Measurements from ENCODE around the gene ENPP1. TPM values are rescaled to one million over a fixed set of nuclear protein-coding genes. Genes with fewer than 3 reads are reported as not detected.
"Not testable (repeated sequence)": the region's sequence is repeated elsewhere in the genome, so short reads cannot be mapped to it uniquely, and the experiment has no call there.

The ENPP1 gene
- total and polyA plus RNA-seq, 2 experiments from 2014 or later: 34.2 to 53.7 TPM

GRCh38 chr6:131897621-131898020 lies 89.8 kb downstream of the ENPP1 start:
- Histone ChIP-seq H3K27me3 (replicated peaks; ENCODE audit: insufficient read depth) (peaks cover 11% of the 10 kb centered on the region; the same call in 1 of the 2 replicates), H2AFZ (no peak overlapping the region), H3K27ac (no peak overlapping the region), H3K36me3 (ENCODE audit: low read depth) (0 out of 2 replicates have a peak, but pooled peaks cover 6% of the 10 kb centered on the region), H3F3A (ENCODE audit: insufficient read depth) (peaks cover 5% of the 10 kb centered on the region; the same call in 1 of the 2 replicates), H3K9me2 (ENCODE audit: insufficient read depth) (no peaks in the 10 kb centered on the region), H3K4me3 (no peak overlapping the region), H4K20me1 (ENCODE audit: insufficient read depth) (no peaks in the 10 kb centered on the region), H3K9ac (no peak overlapping the region), H3K4me2 (ENCODE audit: unreplicated experiment) (no peak overlapping the region), H3K9me3 (ENCODE audit: low read depth) (no peaks in the 10 kb centered on the region), H3K79me2 (ENCODE audit: insufficient read depth) (no peaks in the 10 kb centered on the region), H3K4me1 (ENCODE audit: insufficient read depth) (no peaks in the 10 kb centered on the region)
- in situ Hi-C loops (cut with MboI): no loop called here
- TF ChIP-seq EZH2phosphoT487 (IDR thresholded peaks at IDR 0.05; ENCODE audit: insufficient read depth, low read depth) (no peak), EZH2 (IDR thresholded peaks at IDR 0.05; ENCODE audit: insufficient read depth, poor library complexity, severe bottlenecking) (no peak)
- DNase-seq: no peak

GRCh38 chr6:131898718-131899117 lies 90.9 kb downstream of the ENPP1 start:
- DNase-seq: no peak
- no peak overlapping the region for H3K4me3 ChIP-seq
- no peak overlapping the region for H3K27ac ChIP-seq
- H3K4me2 ChIP-seq (ENCODE audit: unreplicated experiment): no peak overlapping the region
- H3F3A ChIP-seq (ENCODE audit: insufficient read depth): peaks cover 5% of the 10 kb centered on the region; the same call in 1 of the 2 replicates
- H3K27me3 ChIP-seq (replicated peaks; ENCODE audit: insufficient read depth): peaks cover 11% of the 10 kb centered on the region; the same call in 1 of the 2 replicates
- in situ Hi-C loops (cut with MboI): no loop called here
- no peaks in the 10 kb centered on the region for H3K36me3 ChIP-seq (ENCODE audit: low read depth)
- H3K79me2 ChIP-seq (ENCODE audit: insufficient read depth): no peaks in the 10 kb centered on the region
- 66 to 71% methylated on average over 1 of the region's 1 CpG for WGBS, 2 experiments (ENCODE audit: low coverage in 1 of 2, low lambda C conversion rate in 2 of 2, missing lambda C conversion rate in 2 of 2)
- TF ChIP-seq EZH2 (IDR thresholded peaks at IDR 0.05; ENCODE audit: insufficient read depth, poor library complexity, severe bottlenecking): no peak
- no peak for TF ChIP-seq EZH2phosphoT487 (IDR thresholded peaks at IDR 0.05; ENCODE audit: insufficient read depth, low read depth)
- no peaks in the 10 kb centered on the region for H3K4me1 ChIP-seq (ENCODE audit: insufficient read depth)
- no peak overlapping the region for H3K9ac ChIP-seq
- H4K20me1 ChIP-seq (ENCODE audit: insufficient read depth): no peaks in the 10 kb centered on the region
- no peaks in the 10 kb centered on the region for H3K9me2 ChIP-seq (ENCODE audit: insufficient read depth)
- H3K9me3 ChIP-seq (ENCODE audit: low read depth): no peaks in the 10 kb centered on the region
- H2AFZ ChIP-seq: no peak overlapping the region

- Histone ChIP-seq H3K9me2 (ENCODE audit: insufficient read depth) (no peaks in the 10 kb centered on the region), H3K4me1 (ENCODE audit: insufficient read depth) (no peaks in the 10 kb centered on the region), H3K27me3 (replicated peaks; ENCODE audit: insufficient read depth) (peaks cover 11% of the 10 kb centered on the region; the same call in 1 of the 2 replicates), H3F3A (ENCODE audit: insufficient read depth) (peaks cover 5% of the 10 kb centered on the region; the same call in 1 of the 2 replicates), H2AFZ (no peak overlapping the region), H3K4me2 (ENCODE audit: unreplicated experiment) (no peak overlapping the region), H3K79me2 (ENCODE audit: insufficient read depth) (no peaks in the 10 kb centered on the region), H3K4me3 (no peak overlapping the region), H3K27ac (no peak overlapping the region), H4K20me1 (ENCODE audit: insufficient read depth) (no peaks in the 10 kb centered on the region), H3K36me3 (ENCODE audit: low read depth) (no peaks in the 10 kb centered on the region), H3K9me3 (ENCODE audit: low read depth) (no peaks in the 10 kb centered on the region), H3K9ac (no peak overlapping the region)
- no peak for TF ChIP-seq EZH2phosphoT487 (IDR thresholded peaks at IDR 0.05; ENCODE audit: insufficient read depth, low read depth)
- TF ChIP-seq EZH2 (IDR thresholded peaks at IDR 0.05; ENCODE audit: insufficient read depth, poor library complexity, severe bottlenecking): no peak
- in situ Hi-C loops (cut with MboI): loop anchor here (25.0 kb wide), 1 partner anchor 887 kb away; the partner anchor contains the start of gene SLC18B1
- no peak for DNase-seq
Observed at GRCh38 chr6:131900231-131900630, 92.4 kb downstream of the ENPP1 start.

GRCh38 chr6:131901326-131901873 lies 93.6 kb downstream of the ENPP1 start:
- not testable (repeated sequence) for H2AFZ ChIP-seq; H4K20me1 ChIP-seq (ENCODE audit: insufficient read depth); H3K9me3 ChIP-seq (ENCODE audit: low read depth); H3K4me3 ChIP-seq; H3K27ac ChIP-seq; H3K4me2 ChIP-seq (ENCODE audit: unreplicated experiment); H3K9me2 ChIP-seq (ENCODE audit: insufficient read depth); DNase-seq; H3K9ac ChIP-seq; H3K79me2 ChIP-seq (ENCODE audit: insufficient read depth); H3K4me1 ChIP-seq (ENCODE audit: insufficient read depth); H3K36me3 ChIP-seq (ENCODE audit: low read depth); H3F3A ChIP-seq (ENCODE audit: insufficient read depth)
- 87 to 88% methylated on average over 5 of the region's 5 CpGs for WGBS, 2 experiments (ENCODE audit: low coverage in 1 of 2, low lambda C conversion rate in 2 of 2, missing lambda C conversion rate in 2 of 2)
- peaks cover 11% of the 10 kb centered on the region; the same call in 1 of the 2 replicates for H3K27me3 ChIP-seq (replicated peaks; ENCODE audit: insufficient read depth)
- in situ Hi-C loops (cut with MboI): loop anchor here (25.0 kb wide), 1 partner anchor 886 kb away; the partner anchor contains the start of gene SLC18B1

GRCh38 chr6:131903734-131904133 lies 95.9 kb downstream of the ENPP1 start:
- not testable (repeated sequence) for H3K9me3 ChIP-seq (ENCODE audit: low read depth); H3K9me2 ChIP-seq (ENCODE audit: insufficient read depth); DNase-seq; H3K4me3 ChIP-seq; H4K20me1 ChIP-seq (ENCODE audit: insufficient read depth); H3K4me2 ChIP-seq (ENCODE audit: unreplicated experiment); H3K79me2 ChIP-seq (ENCODE audit: insufficient read depth); H3K4me1 ChIP-seq (ENCODE audit: insufficient read depth); H2AFZ ChIP-seq; H3K27ac ChIP-seq; H3K36me3 ChIP-seq (ENCODE audit: low read depth); H3K9ac ChIP-seq; H3F3A ChIP-seq (ENCODE audit: insufficient read depth)
- WGBS, 2 experiments (ENCODE audit: low coverage in 1 of 2, low lambda C conversion rate in 2 of 2, missing lambda C conversion rate in 2 of 2): 72 to 78% methylated on average over 10 to 12 of the region's 12 CpGs
- peaks cover 11% of the 10 kb centered on the region; the same call in 1 of the 2 replicates for H3K27me3 ChIP-seq (replicated peaks; ENCODE audit: insufficient read depth)
- in situ Hi-C loops (cut with MboI): loop anchor here (25.0 kb wide), 1 partner anchor 884 kb away; the partner anchor contains the start of gene SLC18B1

GRCh38 chr6:131908787-131909186 lies 101.0 kb downstream of the ENPP1 start:
- H3K27ac ChIP-seq; H3K9me2 ChIP-seq (ENCODE audit: insufficient read depth); H3K4me3 ChIP-seq; H3K9ac ChIP-seq; H3K27me3 ChIP-seq (replicated peaks; ENCODE audit: insufficient read depth); H3K79me2 ChIP-seq (ENCODE audit: insufficient read depth); H3K36me3 ChIP-seq (ENCODE audit: low read depth); DNase-seq; H2AFZ ChIP-seq; H3K4me1 ChIP-seq (ENCODE audit: insufficient read depth); H3F3A ChIP-seq (ENCODE audit: insufficient read depth); H3K4me2 ChIP-seq (ENCODE audit: unreplicated experiment); H3K9me3 ChIP-seq (ENCODE audit: low read depth); H4K20me1 ChIP-seq (ENCODE audit: insufficient read depth): not testable (repeated sequence)
- in situ Hi-C loops (cut with MboI): loop anchor here (25.0 kb wide), 1 partner anchor 879 kb away; the partner anchor contains the start of gene SLC18B1
- 81 to 91% methylated on average over 3 of the region's 3 CpGs for WGBS, 2 experiments (ENCODE audit: low coverage in 1 of 2, low lambda C conversion rate in 2 of 2, missing lambda C conversion rate in 2 of 2)
